ENCODE data around the gene ULK2. TPM values are rescaled to one million over a fixed set of nuclear protein-coding genes. Genes with fewer than 3 reads are reported as not detected.

Gene ULK2
- total RNA-seq (10 to 100 TPM; 11.1 to 32.0 (median 17.1) TPM), polyA plus RNA-seq (10 to 100 TPM in 1 of 3 donors, 1 to 10 TPM in 2; 9.5 to 15.2 (median 10.0) TPM)
- long read RNA-seq, donor 1, full-length matches to known transcripts: 2 of 2 reads
- long read RNA-seq, donor 1, partial matches to known transcripts: 0 of 2 reads
- long read RNA-seq, donor 1, other reads (novel, unspliced or antisense): 0 of 2 reads
- long read RNA-seq, donor 2: 0 reads
- long read RNA-seq, donor 3: 0 reads
- long read RNA-seq, donor 4, partial matches to known transcripts: 1 of 1 reads
- long read RNA-seq, donor 4, other reads (novel, unspliced or antisense): 0 of 1 reads
- long read RNA-seq, donor 5, full-length matches to known transcripts: 5 of 11 reads
- long read RNA-seq, donor 5, partial matches to known transcripts: 2 of 11 reads
- long read RNA-seq, donor 5, other reads (novel, unspliced or antisense): 4 of 11 reads
- long read RNA-seq, donor 6, partial matches to known transcripts: 0 of 1 reads
- long read RNA-seq, donor 6, other reads (novel, unspliced or antisense): 1 of 1 reads
- long read RNA-seq, donor 7: 0 reads
- long read RNA-seq, donor 8, full-length matches to known transcripts: 1 of 1 reads
- long read RNA-seq, donor 8, partial matches to known transcripts: 0 of 1 reads
- long read RNA-seq, donor 8, other reads (novel, unspliced or antisense): 0 of 1 reads
- long read RNA-seq, donor 9, partial matches to known transcripts: 0 of 1 reads
- long read RNA-seq, donor 9, other reads (novel, unspliced or antisense): 0 of 1 reads
- long read RNA-seq, donor 10: 0 reads

GRCh38 chr17:19867329-19868078 is at the start of gene ULK2:
Gene ULK2, minus strand, starts transcription at chr17:19867936. Its CDS starts 519 bp downstream, at chr17:19867417.
- no peaks in the 10 kb centered on the region for H3K27me3 ChIP-seq
- H3K4me1 ChIP-seq (replicated peaks in 1 of 2): peaks cover 0 to 26% of the 10 kb centered on the region in 2 donors
- intact Hi-C loops (cut with DNase I): no loop called here
- DNase-seq: peak; percentile 56 to 71 (median 63)
- peak within 1 kb of the TSS in 4 of 5 donors; percentile 66 to 89 (median 86) for H3K27ac ChIP-seq
- H3K36me3 ChIP-seq (replicated peaks in 1 of 2): no peaks in the 10 kb centered on the region
- H3K9me3 ChIP-seq (replicated peaks in 1 of 3): no peaks in the 10 kb centered on the region
- TF ChIP-seq POLR2A (IDR thresholded peaks at IDR 0.05) (peak; percentile 85 to 87), CTCF (IDR thresholded peaks at IDR 0.05) (peak in 2 of 6 experiments; percentile 39 to 43)
- H3K4me3 ChIP-seq: peak within 1 kb of the TSS; percentile 46 to 72 (median 66)
- 1 to 3% (median 1%) methylated on average over 21 to 111 of the region's 111 CpGs; no CpG with 5 or more reads in 1 of the 4 donors for WGBS, 4 donors

GRCh38 chr17:19915245-19915978 is 47.7 kb upstream of the ULK2 start:
- H3K9me3 ChIP-seq (replicated peaks in 1 of 3): no peaks in the 10 kb centered on the region
- no peak for TF ChIP-seq CTCF (IDR thresholded peaks at IDR 0.05)
- TF ChIP-seq POLR2A (IDR thresholded peaks at IDR 0.05): no peak
- intact Hi-C loops (cut with DNase I): no loop called here
- peaks cover 0 to 62% of the 10 kb centered on the region in 2 donors for H3K36me3 ChIP-seq (replicated peaks in 1 of 2)
- no peak overlapping the region for H3K4me3 ChIP-seq
- H3K4me1 ChIP-seq (replicated peaks in 1 of 2): no peaks in the 10 kb centered on the region
- DNase-seq: no peak
- H3K27me3 ChIP-seq: no peaks in the 10 kb centered on the region
- H3K27ac ChIP-seq: no peak overlapping the region
- 91 to 98% (median 96%) methylated on average over 2 of the region's 2 CpGs for WGBS, 4 donors

DNA sequence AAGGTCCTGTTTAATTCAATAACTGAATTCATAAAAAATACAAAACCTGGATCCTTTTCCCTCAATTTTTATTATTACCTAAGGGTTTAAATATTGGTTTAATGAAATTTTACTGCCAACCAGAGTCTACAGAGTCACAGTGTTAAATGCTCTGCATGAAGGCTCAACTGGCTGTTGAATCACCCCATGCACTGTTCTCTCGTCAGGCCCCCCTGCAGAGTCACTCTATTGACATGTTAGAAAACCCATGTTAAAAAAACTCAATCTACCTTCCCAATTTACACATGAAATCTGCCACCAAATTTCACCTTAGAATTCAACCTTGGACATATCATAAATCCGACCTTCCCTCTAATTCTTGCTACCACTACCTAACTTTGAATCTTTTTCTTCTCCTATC is 43.3 kb upstream of the ULK2 start:
- intact Hi-C loops (cut with DNase I): no loop called here
- Histone ChIP-seq H3K27me3 (no peaks in the 10 kb centered on the region), H3K4me3 (no peak overlapping the region), H3K9me3 (replicated peaks in 1 of 3) (no peaks in the 10 kb centered on the region), H3K4me1 (replicated peaks in 1 of 2) (no peaks in the 10 kb centered on the region), H3K36me3 (replicated peaks in 1 of 2) (peaks cover 0 to 57% of the 10 kb centered on the region in 2 donors), H3K27ac (no peak overlapping the region)
- TF ChIP-seq CTCF (IDR thresholded peaks at IDR 0.05) (no peak), POLR2A (IDR thresholded peaks at IDR 0.05) (no peak)
- no peak for DNase-seq
- 88 to 100% (median 93%) methylated on average over 2 of the region's 2 CpGs for WGBS, 4 donors

All from adrenal gland (tissue), 19 donors.